ENCODE results near the gene SUCLG2.

Gene SUCLG2

DNA sequence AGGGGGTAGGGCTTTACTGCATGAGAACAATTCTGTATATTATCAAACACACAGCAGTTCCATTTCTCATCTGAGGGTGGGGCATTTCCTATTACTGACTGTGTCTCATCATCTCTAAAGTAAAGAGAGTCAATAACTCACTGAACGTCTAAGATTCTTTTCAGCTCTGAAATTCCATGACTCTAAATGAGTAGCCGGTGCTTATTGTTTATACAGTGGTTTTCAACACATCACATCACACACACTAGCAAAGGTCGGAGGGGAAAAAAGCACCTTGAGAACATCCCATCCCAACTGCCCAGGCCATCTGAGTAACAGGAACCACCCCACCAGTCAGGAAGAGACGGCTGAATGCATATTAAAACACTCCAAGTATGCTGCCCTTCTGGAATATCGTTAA, 196.0 kb downstream of the SUCLG2 start:
- DNase-seq (ENCODE audit: low spot score): no peak

DNA sequence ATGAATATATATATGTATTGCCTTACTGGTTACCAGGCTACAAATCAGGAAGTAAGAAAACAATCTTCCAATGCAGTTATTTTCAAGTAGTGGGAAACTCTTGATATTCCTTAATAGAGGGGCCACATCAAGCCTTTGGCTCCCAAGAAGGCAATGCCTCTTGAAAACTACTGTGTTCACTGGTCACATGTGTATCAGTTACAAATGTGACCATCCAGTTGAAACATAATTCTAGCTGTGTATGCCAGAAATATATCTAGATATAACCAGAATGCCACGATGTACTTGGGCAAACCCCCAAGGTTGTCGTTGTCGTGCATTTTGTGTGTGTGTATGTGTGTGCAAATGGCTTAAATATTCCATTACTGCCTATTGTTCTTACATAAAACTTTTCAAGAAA, 200.8 kb downstream of the SUCLG2 start:
- DNase-seq (ENCODE audit: low spot score): no peak

DNA sequence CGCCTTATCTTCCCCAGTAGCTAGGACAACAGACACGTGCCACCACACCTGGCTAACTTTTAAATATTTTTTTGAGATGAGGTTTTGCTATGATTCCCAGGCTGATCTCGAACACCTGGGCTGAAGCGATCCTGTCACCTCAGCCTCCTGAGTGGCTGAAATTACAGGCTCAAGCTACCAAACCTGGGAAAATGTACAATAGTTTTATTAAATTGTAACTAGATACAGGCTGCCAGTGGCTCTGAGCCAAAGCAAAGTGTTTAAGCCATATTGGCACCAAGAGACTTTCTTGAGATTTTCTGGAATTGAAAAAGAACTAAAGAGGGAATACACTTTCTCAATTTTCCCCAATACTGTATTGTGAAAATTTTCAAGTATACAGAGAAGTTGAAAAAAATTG, 204.3 kb downstream of the SUCLG2 start:
- no peak for DNase-seq (ENCODE audit: low spot score)

DNA sequence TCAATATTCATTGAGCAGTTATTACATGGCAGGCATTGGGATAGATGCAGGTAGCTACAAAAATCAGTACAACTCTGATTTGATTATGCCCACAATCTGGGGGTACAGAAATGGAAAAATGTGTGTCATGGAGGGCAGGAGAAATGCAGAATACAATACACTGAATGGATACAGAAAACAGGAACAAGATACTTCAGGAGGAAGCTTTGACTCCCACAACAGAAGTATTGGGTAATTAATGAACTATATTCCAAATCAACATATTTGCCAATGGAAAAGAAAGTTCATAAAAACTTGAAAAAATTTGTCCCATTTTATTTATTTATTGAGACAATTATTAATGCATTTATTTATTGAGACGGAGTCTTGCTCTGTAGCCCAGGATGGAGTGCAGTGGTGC, 207.0 kb downstream of the SUCLG2 start:
- DNase-seq (ENCODE audit: low spot score): no peak

DNA sequence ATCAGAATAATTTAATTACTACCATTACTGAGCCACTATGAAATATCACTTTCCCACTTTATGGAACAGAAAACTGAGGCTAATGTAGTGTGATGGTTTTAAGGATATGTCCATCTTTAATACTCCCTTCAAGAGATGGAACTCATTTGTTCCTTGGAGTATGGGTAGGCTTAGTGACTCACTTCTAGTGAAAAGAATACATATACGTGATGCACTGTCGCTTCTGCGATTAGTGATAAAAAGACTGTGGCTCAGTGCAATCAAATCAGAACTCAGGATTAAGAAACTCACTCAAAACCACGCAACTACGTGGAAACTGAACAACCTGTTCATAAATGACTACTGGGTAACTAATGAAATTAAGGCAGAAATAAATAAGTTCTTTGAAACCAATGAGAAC, 216.6 kb downstream of the SUCLG2 start:
- no peak for DNase-seq (ENCODE audit: low spot score)

DNA sequence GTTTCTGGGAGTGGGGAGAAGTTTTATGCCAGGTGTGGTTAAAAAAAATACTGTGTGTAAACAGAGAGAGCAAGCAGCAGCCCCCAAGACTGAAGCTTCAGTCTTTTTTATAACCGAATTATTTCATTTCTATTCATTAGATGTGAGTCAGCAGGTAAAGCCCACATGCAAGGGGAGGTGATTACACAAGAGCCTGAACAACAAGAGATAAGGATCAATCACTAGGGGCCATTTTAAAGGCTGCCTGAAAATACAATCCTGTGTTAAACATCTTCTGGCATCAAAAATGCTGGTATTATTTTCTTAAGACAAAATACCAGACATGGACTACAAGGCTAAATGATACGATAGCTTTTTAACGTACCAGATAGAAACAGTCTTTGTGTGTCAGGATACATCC, 217.3 kb downstream of the SUCLG2 start:
- no peak for DNase-seq (ENCODE audit: low spot score)

DNA sequence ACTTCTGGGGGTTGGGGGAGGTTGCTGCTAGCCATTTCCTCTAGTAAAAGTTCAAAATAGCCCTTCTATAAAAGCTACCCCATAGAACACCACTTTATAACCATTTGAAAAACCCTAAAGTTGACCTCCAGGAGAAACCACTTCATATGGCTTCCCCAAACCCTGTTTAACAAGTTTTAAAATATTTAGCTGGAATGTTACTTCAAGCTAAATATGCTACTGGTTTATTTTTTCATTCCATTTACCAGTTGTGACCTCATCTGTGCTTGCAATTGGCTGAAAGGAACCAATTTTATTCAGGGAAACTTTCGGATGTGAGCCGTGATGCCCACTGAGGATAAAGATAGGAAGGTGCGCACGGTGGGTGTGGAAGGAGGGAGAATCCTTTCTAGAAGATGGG, 221.3 kb downstream of the SUCLG2 start:
- DNase-seq (ENCODE audit: low spot score): no peak

DNA sequence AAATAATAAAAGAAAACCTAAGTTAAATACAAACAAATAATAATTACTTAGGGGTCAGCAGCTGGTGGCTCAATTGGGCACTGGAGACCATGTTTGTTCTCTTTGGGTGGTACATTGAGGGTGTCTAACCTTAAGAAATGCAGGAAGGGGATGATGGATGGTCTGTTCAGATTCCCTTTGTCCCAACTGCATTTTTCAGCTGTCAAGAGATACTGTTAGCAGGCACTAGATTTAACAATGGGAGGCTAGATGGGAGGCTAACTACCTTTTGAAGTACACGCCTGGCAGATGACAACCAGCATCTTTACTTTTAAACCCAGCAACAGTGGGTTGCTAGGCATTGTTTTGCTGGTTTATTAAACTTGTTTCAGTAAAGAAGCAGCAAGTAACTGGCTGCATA, 222.5 kb downstream of the SUCLG2 start:
- DNase-seq (ENCODE audit: low spot score): no peak

DNA sequence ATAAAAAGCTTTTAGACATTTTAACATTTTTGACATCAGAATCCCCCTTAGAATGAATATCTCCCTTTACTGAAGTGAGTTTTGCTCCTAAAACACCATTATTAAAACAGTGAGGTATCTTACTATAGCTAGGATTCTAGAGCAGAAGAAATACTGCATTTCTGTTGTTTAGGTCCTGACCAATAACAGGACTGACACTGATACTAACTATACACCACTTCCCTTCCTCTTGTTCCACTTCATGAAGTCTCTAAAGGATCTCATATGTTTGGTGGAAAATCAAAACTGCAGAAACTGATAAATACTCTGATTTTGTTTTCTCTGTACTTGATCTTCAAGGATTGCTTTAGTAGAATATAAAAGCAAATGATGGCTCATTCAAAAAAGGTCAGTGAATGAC, 230.7 kb downstream of the SUCLG2 start:
- DNase-seq (ENCODE audit: low spot score): no peak

DNA sequence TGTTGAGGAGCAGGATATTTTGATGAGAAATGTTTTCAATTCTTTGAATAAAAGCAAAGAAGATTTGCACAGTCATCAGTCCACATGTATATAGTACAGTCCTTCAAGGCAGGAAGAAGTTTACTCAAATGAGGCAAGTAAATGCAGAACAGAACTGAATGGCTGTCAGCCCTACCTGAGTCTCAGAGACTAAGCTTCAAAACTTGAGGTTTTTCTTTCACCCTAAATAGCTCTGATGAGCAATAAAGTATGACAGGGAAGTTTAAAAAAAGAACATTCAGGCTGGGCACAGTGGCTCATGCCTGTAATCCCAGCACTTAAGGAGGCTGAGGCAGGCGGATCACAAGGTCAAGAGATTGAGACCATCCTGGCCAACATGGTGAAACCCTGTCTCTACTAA, 232.5 kb downstream of the SUCLG2 start:
- DNase-seq (ENCODE audit: low spot score): no peak

DNA sequence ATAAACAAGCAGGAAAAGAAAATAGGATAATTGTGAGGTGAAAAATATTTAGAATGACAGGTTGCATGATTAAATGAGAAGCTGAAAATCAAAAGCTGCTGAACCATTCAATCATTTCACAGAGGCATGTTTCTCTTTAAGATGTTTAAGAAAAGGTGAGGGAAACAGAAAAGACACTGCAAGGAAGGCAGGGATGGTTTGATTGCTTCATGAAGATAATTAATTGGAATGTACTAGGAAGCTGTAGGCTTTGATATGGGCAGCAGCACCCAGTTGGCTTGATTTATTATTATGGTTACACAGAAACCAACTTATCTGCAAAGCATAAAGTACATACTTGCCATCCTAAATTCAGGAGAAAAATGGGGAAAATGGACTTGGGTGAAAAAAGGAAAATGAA, 234.6 kb downstream of the SUCLG2 start:
- DNase-seq (ENCODE audit: low spot score): no peak

DNA sequence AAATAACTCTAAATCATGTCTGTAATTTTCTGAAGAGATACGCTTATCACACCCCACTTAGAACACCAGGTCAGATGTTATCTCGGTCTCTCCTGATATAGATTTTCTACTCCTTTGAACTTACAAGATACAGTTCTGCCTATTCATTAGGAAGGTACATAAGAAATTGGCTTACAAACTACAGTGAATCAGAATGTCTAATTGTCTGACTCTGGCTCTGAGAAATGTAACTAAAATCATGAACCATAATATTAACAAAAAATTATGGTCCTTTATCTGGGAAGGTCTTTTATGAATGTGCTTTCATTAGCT, 235.2 kb downstream of the SUCLG2 start:
- no peak for DNase-seq (ENCODE audit: low spot score)

DNA sequence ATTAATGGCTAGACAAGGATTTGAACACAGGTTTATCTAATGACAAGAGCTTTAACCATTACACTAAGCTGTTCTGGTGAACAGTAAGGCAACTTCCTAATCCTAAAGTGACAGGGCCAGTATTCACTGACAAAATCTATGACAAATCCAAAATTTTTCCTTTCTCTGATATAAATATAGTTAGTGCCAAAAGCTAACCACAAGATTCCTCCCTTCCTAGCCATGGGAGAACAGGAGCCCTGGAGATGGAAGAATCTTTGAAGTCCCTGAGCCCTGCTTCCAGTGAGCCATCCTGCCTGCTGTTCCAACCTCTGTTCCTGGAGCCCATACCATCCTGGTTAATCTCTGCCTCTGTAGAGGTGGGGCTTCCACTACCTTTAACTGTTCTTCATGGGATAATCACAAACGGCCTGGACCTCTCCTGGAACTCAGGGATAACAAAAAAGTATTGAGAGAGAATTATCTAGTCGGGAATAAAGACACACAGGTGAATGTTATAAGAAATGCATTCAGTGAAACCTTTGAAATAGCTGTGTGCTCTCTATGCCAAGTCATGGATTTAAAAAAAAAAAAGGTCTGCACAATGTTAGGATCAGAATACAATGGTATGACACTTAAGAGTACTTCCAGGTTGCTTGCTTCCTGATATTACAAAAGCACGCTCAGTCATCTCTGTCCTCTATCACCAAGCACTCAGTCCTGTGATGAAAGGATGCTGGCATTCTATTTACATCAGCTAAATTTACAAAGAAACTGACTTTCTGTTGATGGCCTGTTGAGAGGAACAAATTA, 235.8 kb downstream of the SUCLG2 start:
- peak; percentile 28 for DNase-seq (ENCODE audit: low spot score)

DNA sequence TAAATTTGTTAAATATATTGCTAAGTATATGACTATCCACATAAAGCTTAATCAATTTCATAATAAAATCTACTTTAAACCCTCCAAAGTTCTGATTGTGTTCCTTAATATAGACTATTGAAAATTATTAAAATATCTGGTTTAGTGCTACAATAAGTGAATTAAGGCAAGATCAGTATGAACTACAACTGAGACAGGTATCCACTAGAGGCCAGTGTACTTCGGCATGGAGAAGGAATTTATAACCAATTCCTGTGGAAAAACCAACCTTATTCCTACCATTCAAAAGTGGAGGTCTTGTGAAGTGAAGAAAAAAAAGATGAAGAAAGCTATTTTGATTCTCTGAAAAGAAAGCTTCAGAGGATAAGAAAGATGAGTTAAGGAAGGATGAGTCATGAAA, 237.7 kb downstream of the SUCLG2 start:
- no peak for DNase-seq (ENCODE audit: low spot score)

DNA sequence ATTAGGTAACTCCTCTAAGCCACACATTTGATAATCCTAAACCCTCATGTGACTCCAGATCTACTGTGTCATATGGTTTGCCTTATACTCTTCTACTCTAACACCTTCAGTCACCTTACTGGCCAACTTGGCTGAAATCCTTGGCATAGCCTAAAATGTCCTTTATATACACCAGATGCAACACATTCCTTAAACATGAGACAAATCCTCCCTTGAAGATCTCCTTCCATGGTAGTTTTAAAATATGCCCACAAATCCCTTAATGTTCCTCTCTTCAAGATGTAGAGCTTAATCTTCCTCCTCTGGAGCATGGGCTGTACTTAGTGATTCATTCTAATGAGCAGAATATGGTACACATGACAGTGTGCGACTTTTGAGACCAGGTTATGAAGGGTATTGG, 238.9 kb downstream of the SUCLG2 start:
- DNase-seq (ENCODE audit: low spot score): no peak

DNA sequence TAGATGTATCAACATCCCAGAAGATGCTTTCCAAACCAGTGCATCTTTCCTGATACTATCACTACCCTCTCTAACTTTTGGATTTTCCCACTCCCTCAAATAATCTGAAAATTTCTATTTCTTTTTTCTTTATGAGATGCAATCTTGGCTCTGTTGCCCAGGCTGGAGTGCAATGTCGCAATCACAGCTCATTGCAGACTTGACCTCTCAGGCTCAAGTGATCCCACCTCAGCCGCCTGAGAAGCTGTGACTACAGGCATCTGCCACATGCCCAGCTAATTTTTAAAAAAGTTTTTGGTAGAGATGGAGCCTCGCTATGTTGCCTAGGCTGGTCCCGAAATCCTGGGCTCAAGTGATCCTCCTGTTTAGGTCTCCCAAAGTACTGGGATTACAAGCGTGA, 239.7 kb downstream of the SUCLG2 start:
- no peak for DNase-seq (ENCODE audit: low spot score)

DNA sequence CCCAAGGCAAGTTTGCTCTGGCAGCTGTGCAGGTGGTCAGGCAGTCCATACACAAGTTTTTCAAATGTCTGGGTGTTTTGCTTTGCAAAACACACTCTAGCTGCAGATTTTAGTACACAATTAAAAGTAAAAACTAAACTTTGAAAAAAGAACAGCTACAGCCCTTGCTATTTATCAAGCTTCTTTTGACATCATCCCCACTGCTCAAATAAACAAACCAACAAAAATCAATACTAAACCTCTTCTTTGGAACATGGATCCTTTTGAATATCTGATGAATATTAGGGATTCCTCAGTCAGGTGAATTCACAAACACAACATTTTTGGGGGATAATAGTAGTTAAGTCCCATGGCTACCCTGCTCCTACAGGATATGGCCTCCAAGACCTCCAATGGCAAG, 249.2 kb downstream of the SUCLG2 start:
- DNase-seq (ENCODE audit: low spot score): no peak

DNA sequence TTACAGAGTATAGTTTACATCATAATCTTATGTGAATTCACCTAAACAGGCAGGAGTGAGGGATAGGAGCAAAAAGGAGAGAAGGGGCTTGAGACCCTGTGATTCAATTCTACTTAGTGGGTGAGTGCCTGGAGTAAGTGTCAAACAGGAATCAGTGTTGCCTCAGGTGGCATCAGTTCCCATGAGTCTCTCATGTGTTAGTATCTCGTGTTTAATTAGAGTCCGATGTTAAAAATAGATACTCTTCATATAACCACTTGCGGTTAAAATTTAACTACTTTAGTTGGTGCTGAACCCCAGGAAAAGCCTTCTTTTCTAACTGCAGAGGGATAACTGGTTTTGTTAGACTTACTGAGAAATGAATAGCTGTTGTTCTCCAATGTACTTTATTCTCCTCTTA, 251.5 kb downstream of the SUCLG2 start:
- no peak for DNase-seq (ENCODE audit: low spot score)

DNA sequence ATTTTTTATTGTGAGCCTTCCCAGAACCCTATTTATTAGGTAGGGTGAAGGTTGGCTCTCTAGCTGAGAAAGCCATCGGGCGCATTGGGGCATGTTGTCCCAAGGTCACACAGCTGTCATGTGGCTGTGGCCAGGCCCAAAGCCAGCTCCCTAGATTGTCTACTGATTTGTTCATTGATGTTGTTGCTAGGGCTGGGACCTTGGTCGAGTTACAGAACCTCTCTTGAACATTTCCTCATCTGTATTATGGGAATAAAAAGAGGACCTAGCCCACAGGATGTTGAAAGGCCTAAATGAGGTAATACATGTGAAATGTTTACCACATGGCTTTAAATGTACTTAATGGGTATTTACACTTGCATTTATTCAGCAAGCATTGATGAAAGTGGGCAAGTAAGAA, 252.5 kb downstream of the SUCLG2 start:
- DNase-seq (ENCODE audit: low spot score): no peak

DNA sequence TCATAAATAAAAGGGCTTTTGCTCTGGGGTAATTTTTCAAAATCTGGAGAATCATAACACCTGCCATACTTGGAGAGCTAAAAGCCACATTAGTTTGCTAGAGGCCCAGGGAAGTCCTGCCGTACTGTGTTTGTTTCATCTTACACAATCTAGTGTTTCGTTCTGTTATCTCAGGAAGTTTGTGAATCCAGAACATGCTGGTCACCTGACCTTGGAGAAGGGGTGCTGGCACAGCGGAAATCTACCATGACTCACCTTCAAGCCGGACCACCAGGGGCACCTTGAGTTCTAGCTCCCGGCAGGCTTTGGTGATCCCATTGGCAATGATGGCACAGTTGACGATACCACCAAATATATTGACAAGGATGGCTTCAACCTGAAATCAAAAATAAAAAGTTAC, 253.9 kb downstream of the SUCLG2 start:
- no peak for DNase-seq (ENCODE audit: low spot score)

DNA sequence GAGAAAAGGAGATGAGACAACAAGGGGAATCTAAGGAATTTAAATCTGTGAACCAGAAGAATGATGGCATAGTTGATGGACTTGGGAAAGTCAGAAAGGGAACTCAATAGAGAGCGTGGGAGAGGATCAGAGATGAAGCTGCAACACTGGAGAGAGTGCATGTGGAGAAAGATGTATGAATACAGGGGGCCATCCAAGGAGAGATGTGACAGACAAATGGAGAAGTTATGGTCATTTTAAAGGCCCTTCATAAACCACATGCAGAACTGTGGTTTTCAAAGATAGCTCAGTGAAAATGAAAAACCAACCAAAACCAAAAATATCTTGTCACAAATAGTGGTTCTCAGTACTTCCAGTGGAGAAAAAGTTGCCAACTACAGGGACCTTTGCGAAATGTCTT, 265.2 kb downstream of the SUCLG2 start:
- no peak for DNase-seq (ENCODE audit: low spot score)

DNA sequence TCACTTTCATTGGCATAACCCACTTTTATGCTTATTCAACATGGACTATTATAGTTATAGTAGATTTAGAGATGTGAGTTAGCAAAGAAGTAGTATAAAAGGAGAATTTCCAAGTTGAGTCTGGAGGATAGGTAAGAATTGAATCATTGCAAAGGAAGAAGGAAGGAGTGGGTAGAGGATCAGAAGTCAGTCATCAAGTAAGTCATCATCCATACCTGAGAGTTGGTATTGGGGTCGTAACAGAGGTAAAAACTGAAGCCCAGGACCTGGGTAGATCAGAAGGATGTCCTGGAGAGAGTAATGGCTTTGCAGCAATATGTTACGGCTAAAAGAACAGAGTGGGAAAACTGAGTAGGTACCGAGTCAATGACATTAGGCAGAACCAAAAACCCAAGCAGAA, 265.7 kb downstream of the SUCLG2 start:
- DNase-seq (ENCODE audit: low spot score): no peak

DNA sequence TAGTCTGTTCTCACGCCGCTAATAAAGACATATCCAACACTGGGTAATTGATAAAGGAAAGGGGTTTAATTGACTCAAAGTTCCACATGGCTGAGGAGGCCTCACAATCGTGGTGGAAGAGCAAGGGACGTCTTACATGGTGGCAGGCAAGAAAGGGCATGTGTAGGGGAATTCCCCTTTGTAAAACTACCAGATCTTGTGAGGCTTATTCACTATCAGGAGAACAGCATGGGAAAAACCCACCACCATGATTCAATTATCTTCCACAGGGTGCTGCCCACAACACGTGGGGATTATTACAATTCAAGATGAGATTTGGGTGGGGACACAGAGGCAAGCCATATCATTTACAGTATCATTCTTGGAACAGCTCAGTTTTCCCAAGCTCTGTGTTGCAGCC, 268.0 kb downstream of the SUCLG2 start:
- no peak for DNase-seq (ENCODE audit: low spot score)

DNA sequence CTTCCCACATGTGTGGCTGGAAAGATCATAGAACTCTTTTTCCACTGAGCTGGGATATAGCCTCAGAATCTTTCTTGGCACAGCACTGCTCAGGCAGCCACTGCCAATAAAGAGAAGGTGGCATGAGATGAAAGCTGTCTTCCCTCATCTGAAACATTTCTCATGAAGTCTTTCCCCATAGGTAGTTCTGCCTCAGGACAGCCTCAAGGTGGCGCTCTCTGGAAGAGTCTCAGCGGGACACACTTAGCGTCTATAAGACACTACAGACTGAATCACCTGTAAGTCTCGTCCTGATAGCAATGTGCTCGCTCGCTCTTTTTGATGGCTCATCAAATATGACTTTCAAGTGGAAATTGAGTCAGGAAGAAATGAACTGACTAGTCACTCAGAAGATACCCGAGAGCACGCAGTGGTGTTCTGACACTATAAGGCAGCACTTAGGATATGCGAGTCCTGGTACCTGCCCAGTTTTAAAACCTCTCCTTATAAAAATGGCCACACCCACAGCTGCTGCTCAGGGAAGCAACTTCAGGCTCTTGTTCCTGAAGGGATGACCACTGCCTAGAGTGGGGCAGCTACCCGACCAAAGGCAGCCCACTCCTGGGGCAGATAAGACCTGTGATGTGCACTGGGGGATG, 269.5 kb downstream of the SUCLG2 start:
- DNase-seq (ENCODE audit: low spot score): no peak

All from hepatic stellate cell (primary cell).